Endothelial cell (in vitro differentiated cells): ENCODE data around the gene MRGPRG. TPM values are rescaled to one million over a fixed set of nuclear protein-coding genes. Genes with fewer than 3 reads are reported as not detected.

ENCODE experiments used
- DNase-seq: peaks from one replicate; pipeline ENCODE4 v3.0.0; 2021; ENCODE audit warnings: low spot score
- H3K27ac Mint-ChIP-seq: one replicate; pipeline ENCODE4 v1.8.0; 2021; ENCODE audit warnings: mixed read lengths, inconsistent platforms; ENCODE audit not compliant: unreplicated experiment
- H3K27me3 Mint-ChIP-seq: one replicate; pipeline ENCODE4 v1.8.0; 2021; ENCODE audit warnings: mild to moderate bottlenecking, moderate library complexity, mixed read lengths, inconsistent platforms; ENCODE audit not compliant: unreplicated experiment
- H3K36me3 Mint-ChIP-seq: one replicate; pipeline ENCODE4 v1.8.0; 2021; ENCODE audit warnings: mild to moderate bottlenecking, low read depth, mixed read lengths, inconsistent platforms; ENCODE audit not compliant: unreplicated experiment
- H3K4me1 Mint-ChIP-seq: one replicate; pipeline ENCODE4 v1.8.0; 2021; ENCODE audit warnings: mild to moderate bottlenecking, mixed read lengths, inconsistent platforms; ENCODE audit not compliant: unreplicated experiment
- H3K4me3 Mint-ChIP-seq: one replicate; pipeline ENCODE4 v1.8.0; 2021; ENCODE audit warnings: mild to moderate bottlenecking, mixed read lengths, inconsistent platforms; ENCODE audit not compliant: unreplicated experiment
- H3K9me3 Mint-ChIP-seq: one replicate; pipeline ENCODE4 v1.8.0; 2021; ENCODE audit warnings: mixed read lengths, inconsistent platforms; ENCODE audit not compliant: unreplicated experiment
- CTCF ChIP-seq: fragments of 200-600 bp; sonication (generic); IDR thresholded peaks from one replicate; pipeline ENCODE4 v1.5.0; 2021; ENCODE audit warnings: antibody characterized with exemption; ENCODE audit not compliant: unreplicated experiment
- total RNA-seq: library from RNA; stranded (reverse); fragmentation: NEBNext Ultra II Directional; extraction: Animal tissue kit (Norgen Biotek cat#: 25700); gene quantifications from one replicate; pipeline ENCODE4 v1.2.1, GENCODE V29; 2021; ENCODE audit not compliant: unreplicated experiment

The MRGPRG gene
- total RNA-seq, 1 donor from 2014 or later = not detected

GRCh38 chr11:3191586-3192324 is 26.9 kb downstream of the MRGPRG start:
- DNase-seq = no peak
- Mint-ChIP-seq H3K27me3 (peaks cover 6% of the 10 kb centered on the region), H3K27ac (peak overlapping the region; percentile 48), H3K9me3 (no peaks in the 10 kb centered on the region), H3K4me1 (peaks cover 3% of the 10 kb centered on the region), H3K4me3 (no peak overlapping the region), H3K36me3 (no peaks in the 10 kb centered on the region)
- TF ChIP-seq CTCF = no peak

GRCh38 chr11:3190600-3190999 is 28.0 kb downstream of the MRGPRG start:
- H3K9me3 Mint-ChIP-seq = no peaks in the 10 kb centered on the region
- H3K27me3 Mint-ChIP-seq = peaks cover 7% of the 10 kb centered on the region
- H3K4me3 Mint-ChIP-seq = no peak overlapping the region
- H3K36me3 Mint-ChIP-seq = no peaks in the 10 kb centered on the region
- no peak for DNase-seq
- H3K4me1 Mint-ChIP-seq = no peaks in the 10 kb centered on the region
- no peak overlapping the region for H3K27ac Mint-ChIP-seq
- no peak for TF ChIP-seq CTCF

- H3K9me3 Mint-ChIP-seq = no peaks in the 10 kb centered on the region
- no peak overlapping the region for H3K27ac Mint-ChIP-seq
- H3K36me3 Mint-ChIP-seq = no peaks in the 10 kb centered on the region
- TF ChIP-seq CTCF = no peak
- no peak overlapping the region for H3K4me3 Mint-ChIP-seq
- no peak for DNase-seq
- no peaks in the 10 kb centered on the region for H3K4me1 Mint-ChIP-seq
- peaks cover 7% of the 10 kb centered on the region for H3K27me3 Mint-ChIP-seq
These were observed 28.6 kb downstream of the MRGPRG start for GRCh38 chr11:3189886-3190583.

GRCh38 chr11:3189196-3189843 is 29.3 kb downstream of the MRGPRG start:
- no peaks in the 10 kb centered on the region for H3K4me1 Mint-ChIP-seq
- H3K9me3 Mint-ChIP-seq = no peaks in the 10 kb centered on the region
- no peak overlapping the region for H3K4me3 Mint-ChIP-seq
- DNase-seq = no peak
- no peak overlapping the region for H3K27ac Mint-ChIP-seq
- TF ChIP-seq CTCF = no peak
- peaks cover 8% of the 10 kb centered on the region for H3K27me3 Mint-ChIP-seq
- no peaks in the 10 kb centered on the region for H3K36me3 Mint-ChIP-seq
